ENCODE data around the gene DIRAS3.
"Not testable (repeated sequence)": the region's sequence is repeated elsewhere in the genome, so short reads cannot be mapped to it uniquely, and the experiment has no call there.

DIRAS3 gene, protein sequence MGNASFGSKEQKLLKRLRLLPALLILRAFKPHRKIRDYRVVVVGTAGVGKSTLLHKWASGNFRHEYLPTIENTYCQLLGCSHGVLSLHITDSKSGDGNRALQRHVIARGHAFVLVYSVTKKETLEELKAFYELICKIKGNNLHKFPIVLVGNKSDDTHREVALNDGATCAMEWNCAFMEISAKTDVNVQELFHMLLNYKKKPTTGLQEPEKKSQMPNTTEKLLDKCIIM

DNA sequence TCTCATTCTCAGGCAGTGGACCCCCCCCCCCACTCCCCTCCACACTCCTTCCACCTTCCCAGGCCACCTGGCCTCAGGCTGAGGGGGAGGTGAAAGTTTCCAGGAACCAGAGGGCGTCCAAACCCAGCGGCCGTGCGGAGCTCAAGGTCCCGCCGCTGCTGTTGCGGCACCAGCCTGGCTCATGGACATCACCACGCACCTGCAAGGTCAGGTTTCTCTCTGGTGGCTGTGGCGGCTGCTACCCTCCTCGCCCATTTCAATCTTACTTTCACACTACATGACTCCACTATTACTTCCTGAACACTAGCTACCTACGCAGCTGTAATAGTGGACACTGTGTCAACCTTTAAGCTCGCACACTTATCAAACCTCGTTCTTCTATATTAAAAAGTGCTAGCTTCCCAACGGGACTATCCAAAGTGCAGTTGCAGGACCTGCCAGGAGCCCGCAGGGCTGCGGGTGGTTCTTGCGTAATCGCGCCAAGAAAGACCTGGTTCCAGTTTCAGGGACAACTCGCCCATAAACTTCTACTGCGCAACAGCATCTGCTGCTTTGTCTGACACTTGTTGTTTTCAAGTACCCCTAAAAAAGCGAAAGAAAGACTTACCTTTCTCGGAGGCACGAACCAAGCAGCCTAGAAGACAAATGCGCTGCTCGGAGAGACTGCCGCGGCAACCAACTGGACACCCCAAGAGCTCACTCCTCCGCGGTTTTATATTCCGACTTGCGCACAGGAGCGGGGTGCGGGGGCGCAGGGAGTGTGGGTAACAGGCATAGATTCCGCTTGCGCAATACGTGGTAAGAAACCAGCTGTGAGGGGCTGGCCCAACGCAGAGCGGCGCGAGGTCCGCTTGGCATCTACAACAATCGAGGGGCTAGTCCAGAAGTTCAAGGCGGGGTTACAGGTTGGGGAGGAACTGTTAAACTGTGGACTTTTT is at the start of gene DIRAS3:
Gene DIRAS3, minus strand, starts transcription at position 687 of the 938 bp plus-strand sequence. CDS start 3,330 bp downstream, outside the sequence.
- DNase-seq, result peak in 2 of 3 experiments; percentile 25 to 48

- DNase-seq, result no peak
Measured at GRCh38 chr1:68093737-68094136, 43.3 kb upstream of the DIRAS3 start.

DNA sequence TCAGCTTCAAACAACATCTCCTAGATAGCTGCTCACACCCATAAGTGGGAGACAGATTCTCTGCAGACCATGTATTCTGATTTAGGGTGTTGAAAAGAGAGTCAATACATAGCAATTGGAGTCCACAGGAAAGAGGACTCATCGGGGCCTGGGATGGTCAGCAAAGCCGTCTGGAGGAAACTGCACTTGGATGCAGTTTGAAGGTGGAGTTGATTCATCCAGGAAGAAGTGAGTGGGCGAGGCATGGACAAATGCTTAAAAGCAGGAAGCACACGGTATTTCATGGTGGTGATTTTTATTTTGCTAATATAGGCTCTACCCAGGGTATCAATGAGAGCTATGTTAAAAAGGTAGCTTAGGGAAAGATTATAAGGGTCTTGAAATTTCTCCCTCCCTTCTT is 36.8 kb upstream of the DIRAS3 start:
- DNase-seq, result no peak

DNA sequence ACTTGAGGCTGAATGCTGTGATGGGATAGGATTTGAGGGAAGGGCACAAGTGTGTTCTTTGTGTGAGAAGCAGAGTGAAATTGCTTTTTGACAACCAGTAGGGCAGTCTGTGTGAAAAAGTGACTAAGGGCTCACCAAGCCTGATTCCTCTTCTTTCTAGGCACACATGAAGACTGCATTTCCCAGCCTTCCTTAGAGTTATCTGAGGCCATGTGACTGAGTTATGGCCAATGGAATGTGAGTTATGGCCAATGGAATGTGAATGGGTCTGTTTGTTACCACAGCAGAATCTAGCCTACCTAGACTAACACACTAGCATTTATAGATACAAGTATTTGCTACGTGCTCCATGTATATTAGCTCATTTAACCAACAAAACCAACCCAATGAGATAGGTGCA is 35.3 kb upstream of the DIRAS3 start:
- DNase-seq, result no peak

DNA sequence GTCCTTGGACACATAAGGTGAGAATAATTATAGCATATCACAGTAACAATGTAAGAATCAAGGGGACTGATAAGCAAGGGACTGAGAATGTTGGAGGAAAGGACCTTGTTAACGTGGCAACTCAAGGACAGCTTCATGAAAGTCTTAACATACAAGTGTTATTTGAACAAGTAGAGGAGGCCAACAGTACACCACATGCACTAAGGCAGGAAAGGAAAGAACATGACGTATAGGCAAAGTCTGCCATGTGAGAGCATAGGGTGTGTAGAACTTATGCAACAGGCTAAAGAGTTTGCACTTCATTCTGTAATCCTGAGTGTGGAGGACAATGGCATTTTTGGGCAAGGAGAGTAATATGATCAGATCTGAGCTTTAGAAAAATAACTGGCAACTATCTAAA is 33.3 kb upstream of the DIRAS3 start:
- DNase-seq, result no peak

- no peak for DNase-seq
Measured at GRCh38 chr1:68081775-68082283, 31.4 kb upstream of the DIRAS3 start.

DNA sequence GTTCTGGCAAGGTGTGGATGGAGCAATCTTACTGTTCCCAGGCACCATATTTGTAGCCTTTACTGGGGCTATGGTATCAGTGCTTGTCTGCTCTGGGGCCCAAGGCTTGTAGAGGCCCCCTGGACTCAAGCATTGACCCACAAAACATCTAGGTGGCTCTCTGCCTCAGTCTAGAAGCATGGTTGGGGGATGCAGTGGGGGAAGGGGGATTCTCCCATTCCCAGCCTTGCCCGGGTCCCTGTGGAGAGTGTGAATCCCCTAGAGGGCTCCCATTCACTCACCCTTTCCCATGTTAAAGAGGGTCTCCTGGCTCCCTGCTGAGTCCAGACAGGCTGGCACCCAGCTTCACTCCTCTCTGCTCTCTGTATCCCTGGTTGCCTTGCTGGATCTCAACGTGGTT is 28.2 kb upstream of the DIRAS3 start:
- no peak for DNase-seq

GRCh38 chr1:68074472-68074871 is 24.0 kb upstream of the DIRAS3 start:
- DNase-seq, result no peak

- no peak for DNase-seq
Measured at GRCh38 chr1:68065766-68066165, 15.3 kb upstream of the DIRAS3 start.

GRCh38 chr1:68058053-68058452 is 7.6 kb upstream of the DIRAS3 start:
- DNase-seq, result not testable (repeated sequence)

GRCh38 chr1:68057564-68057963 is 7.1 kb upstream of the DIRAS3 start:
- no peak for DNase-seq

GRCh38 chr1:68057050-68057449 is 6.6 kb upstream of the DIRAS3 start:
- DNase-seq, result no peak

DNA sequence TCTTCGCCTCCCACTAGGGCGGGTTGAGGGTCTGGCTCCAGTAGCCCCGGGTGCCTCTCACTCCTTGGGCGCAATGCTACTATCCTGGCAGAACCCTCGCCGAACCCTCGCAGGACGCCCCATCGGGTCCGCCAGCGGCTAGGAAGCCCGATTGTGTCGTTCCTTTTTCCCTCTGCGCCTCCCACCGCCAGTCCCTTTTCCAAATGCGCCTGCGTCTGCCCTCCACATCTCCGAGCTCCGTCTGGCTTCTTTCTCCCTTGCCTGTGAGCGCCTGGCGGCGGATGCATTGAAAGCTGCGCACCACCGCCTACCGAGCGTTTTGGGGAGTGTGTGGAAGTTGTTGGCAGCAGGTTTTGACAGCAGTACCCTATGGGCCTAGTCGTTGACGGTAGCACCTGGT is 1.0 kb upstream of the DIRAS3 start:
- peak in 2 of 3 experiments; percentile 37 to 72 for DNase-seq

DNA sequence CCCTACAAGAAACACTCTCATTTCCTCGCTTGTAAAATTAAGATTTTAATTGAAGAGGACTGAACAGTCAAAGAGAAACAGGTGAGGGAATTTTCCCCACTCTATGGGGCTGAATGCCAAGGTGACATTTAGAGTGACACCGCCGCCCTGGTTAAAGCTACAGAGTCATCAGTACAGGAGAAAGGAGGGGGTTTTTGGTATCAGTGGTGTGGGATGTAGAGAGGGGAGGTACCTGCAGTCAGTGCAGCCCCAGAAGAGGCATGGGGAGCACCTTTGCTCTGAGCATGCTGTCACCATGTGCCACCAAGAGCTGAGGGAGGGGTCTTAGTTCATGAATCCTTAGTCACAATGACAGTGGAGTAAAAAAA is 2.8 kb downstream of the DIRAS3 start:
- no peak for DNase-seq

DNA sequence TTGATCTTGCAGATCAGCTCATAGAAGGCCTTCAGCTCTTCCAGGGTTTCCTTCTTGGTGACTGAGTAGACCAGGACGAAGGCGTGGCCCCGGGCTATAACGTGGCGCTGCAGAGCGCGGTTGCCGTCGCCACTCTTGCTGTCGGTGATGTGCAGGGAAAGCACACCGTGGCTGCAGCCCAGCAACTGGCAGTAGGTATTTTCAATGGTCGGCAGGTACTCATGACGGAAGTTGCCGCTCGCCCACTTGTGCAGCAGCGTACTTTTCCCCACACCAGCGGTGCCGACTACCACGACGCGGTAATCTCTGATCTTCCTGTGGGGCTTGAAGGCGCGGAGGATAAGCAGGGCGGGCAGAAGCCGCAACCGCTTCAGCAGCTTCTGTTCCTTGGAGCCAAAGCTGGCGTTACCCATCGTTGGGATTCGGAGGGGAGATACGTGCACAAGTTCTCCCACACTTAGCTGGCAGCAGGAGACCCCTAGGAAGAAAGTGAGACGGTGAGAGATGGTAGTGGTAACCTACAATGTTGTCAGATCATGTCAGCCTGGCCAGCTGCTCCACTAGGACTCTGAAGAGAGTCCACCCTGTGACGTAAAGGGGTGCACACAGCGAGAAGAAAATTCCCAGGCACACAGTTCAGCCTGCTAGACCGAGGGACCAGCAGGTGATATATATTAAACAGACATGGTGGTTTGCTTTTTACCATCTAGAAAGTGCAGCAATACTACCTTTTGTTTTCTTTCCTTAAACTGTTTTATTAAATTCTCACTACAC is 3.4 kb downstream of the DIRAS3 start:
- DNase-seq, result peak in 1 of 3 experiments; percentile 6

GRCh38 chr1:68046423-68046822 is 4.0 kb downstream of the DIRAS3 start:
- no peak for DNase-seq

DNA sequence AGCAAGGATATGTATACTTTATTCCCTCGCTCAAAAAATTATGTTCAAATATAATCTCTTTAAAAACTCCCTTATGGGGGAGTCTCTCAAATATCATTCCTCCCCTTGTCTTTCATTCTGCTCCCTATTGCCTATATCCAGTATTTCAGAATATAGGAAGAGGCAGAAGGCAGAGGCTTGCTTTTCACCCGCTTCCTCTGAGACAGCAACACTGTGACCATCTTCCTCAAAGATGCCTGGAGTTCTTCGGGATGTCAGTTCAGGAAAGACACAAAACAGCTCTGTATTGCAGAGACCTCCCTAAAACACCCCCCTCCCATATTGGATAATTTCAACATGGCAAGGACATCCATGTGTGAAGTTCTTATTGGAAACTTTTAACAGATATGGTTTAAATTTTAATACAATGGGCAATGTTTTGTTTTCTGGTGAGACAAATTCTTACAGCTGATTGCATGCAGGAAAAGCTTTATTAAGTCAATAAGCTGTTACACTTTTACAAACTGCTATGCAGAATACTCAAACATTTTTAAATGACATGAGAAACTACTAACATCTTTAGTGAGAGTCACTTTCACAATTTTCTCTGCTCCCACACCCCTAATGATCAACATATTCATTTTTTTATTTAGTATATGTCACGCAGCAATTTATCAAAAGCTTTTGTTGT is 4.8 kb downstream of the DIRAS3 start:
- no peak for DNase-seq

DNA sequence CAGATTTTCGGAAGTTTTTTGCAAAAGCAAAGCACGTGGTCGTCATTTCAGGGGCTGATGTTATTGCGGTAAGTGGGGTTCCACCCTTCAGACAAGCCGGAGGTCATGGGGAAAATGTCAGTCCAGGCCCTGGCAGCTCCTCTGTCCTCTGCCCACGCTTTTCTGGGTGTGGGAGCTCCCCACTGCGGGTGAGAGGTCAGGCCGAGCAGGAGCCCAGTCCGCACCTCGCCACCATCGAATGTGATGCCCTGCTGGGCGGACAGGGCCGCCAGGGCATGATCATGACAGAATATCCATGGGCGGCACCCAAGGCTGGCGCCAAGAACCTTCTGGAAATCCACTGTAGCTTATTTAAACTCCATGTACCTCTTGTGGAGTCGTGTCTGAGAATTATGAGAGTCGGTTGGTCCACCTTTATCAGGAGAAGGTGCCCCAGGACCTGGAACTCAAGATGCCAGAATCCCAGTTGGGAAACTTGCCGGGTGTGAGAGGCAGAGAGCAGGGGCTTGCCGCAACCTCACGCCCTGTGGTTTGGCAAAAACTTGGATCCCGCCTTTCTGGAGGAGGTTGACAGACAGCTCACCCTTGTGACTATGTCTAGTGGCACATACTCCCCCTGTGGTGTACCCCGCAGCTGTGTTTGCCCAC is 6.9 kb downstream of the DIRAS3 start:
- no peak for DNase-seq

GRCh38 chr1:68036946-68037345 is 13.5 kb downstream of the DIRAS3 start:
- no peak for DNase-seq

- DNase-seq, result no peak
Measured at GRCh38 chr1:68029444-68029843, 21.0 kb downstream of the DIRAS3 start.

DNA sequence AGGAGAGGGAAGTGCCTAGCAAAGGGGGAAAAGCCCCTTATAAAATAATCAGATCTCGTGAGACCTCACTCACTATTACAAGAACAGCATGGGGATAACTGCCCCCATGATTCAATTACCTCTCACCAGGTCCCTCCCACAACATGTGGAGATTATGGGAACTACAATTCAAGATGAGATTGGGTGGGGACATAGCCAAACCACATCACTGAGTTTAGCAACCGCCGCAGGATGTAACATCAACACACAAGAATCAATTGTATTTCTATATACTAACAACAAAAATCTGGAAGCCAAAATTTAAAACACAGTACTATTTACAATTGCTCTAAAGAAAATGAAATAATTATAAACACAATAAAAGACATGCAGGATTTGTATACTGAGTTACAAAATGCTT is 21.9 kb downstream of the DIRAS3 start:
- DNase-seq, result no peak

Measured in NCI-H1417 (cell line).